GM23338 (cell line): ENCODE measurements around the gene PPP6R3. TPM values are rescaled to one million over a fixed set of nuclear protein-coding genes. Genes with fewer than 3 reads are reported as not detected.

ENCODE experiments used
- ATAC-seq: fragments of 200-7000 bp; cut with Tn5 transposase; 3 replicates; pipeline ENCODE4 v1.9.1; 2020
- DNase-seq: peaks from one replicate; pipeline ENCODE4 v3.0.0-alpha.2; 2015; ENCODE audit warnings: low spot score
- H2AFZ ChIP-seq: fragments of 200-600 bp; sonication (generic); 2 replicates; pipeline ENCODE4 v1.8.0; 2016; ENCODE audit warnings: antibody characterized with exemption, mild to moderate bottlenecking, moderate library complexity
- H3F3A ChIP-seq: fragments of 200-600 bp; sonication (generic); replicated peaks from 2 replicates; pipeline ENCODE4 v1.8.0; 2017; ENCODE audit warnings: antibody characterized with exemption, mixed run types, low read depth
- H3K27ac ChIP-seq: fragments of 200-600 bp; sonication (generic); 2 replicates; pipeline ENCODE4 v1.6.1; 2016; ENCODE audit warnings: low read depth
- H3K27me3 ChIP-seq: fragments of 200-600 bp; sonication (generic); 2 replicates; pipeline ENCODE4 v1.8.0; 2016; ENCODE audit warnings: mild to moderate bottlenecking, mixed run types, moderate library complexity; ENCODE audit not compliant: insufficient read depth
- H3K36me3 ChIP-seq: fragments of 200-600 bp; sonication (generic); 2 replicates; pipeline ENCODE4 v1.8.0; 2016; ENCODE audit warnings: mild to moderate bottlenecking; ENCODE audit not compliant: insufficient read depth
- H3K4me1 ChIP-seq: fragments of 200-600 bp; sonication (generic); 2 replicates; pipeline ENCODE4 v1.8.0; 2016; ENCODE audit warnings: mild to moderate bottlenecking, moderate library complexity; ENCODE audit not compliant: insufficient read depth
- H3K4me2 ChIP-seq: fragments of 200-600 bp; sonication (generic); 2 replicates; pipeline ENCODE4 v1.7.1; 2017; ENCODE audit warnings: mixed run types
- H3K4me3 ChIP-seq: fragments of 200-600 bp; sonication (generic); 2 replicates; pipeline ENCODE4 v1.6.1; 2016; ENCODE audit warnings: mixed run types
- H3K79me2 ChIP-seq: fragments of 200-600 bp; sonication (generic); replicated peaks from 2 replicates; pipeline ENCODE4 v1.8.0; 2017; ENCODE audit warnings: mild to moderate bottlenecking; ENCODE audit not compliant: insufficient read depth
- H3K9me2 ChIP-seq: fragments of 200-600 bp; sonication (generic); 2 replicates; pipeline ENCODE4 v1.8.0; 2017; ENCODE audit not compliant: insufficient read depth
- H4K20me1 ChIP-seq: fragments of 200-600 bp; sonication (generic); replicated peaks from 2 replicates; pipeline ENCODE4 v1.8.0; 2017; ENCODE audit warnings: mild to moderate bottlenecking; ENCODE audit not compliant: insufficient read depth
- H3K27ac Mint-ChIP-seq: 2 replicates; pipeline ENCODE4 v1.8.0; 2020; ENCODE audit warnings: inconsistent platforms, mild to moderate bottlenecking, moderate library complexity, mixed read lengths
- H3K27me3 Mint-ChIP-seq: 3 replicates; pipeline ENCODE4 v1.8.0; 2022; ENCODE audit warnings: low read depth, mild to moderate bottlenecking, moderate library complexity, mixed read lengths, inconsistent platforms; ENCODE audit not compliant: insufficient read depth, poor library complexity
- H3K36me3 Mint-ChIP-seq: 3 replicates; pipeline ENCODE4 v1.8.0; 2021; ENCODE audit warnings: low read depth, mild to moderate bottlenecking, inconsistent platforms, moderate library complexity, mixed read lengths
- H3K4me1 Mint-ChIP-seq: 3 replicates; pipeline ENCODE4 v1.8.0; 2020; ENCODE audit warnings: mild to moderate bottlenecking, inconsistent platforms, mixed read lengths
- H3K4me3 Mint-ChIP-seq: 3 replicates; pipeline ENCODE4 v1.8.0; 2021; ENCODE audit warnings: moderate library complexity, mild to moderate bottlenecking, inconsistent platforms, mixed read lengths
- H3K9me3 Mint-ChIP-seq: 3 replicates; pipeline ENCODE4 v1.8.0; 2020; ENCODE audit warnings: moderate library complexity, mild to moderate bottlenecking, inconsistent platforms, mixed read lengths
- CREB1 ChIP-seq: fragments of 250-450 bp; sonication (Bioruptor Pico); IDR thresholded peaks from 2 replicates; pipeline ENCODE4 v1.5.0; 2020; ENCODE audit warnings: low read depth, mild to moderate bottlenecking, moderate library complexity
- EZH2 ChIP-seq: fragments of 200-600 bp; sonication (generic); IDR thresholded peaks from one replicate; pipeline ENCODE4 v1.8.0; 2017; ENCODE audit warnings: antibody characterized with exemption, mild to moderate bottlenecking, low read depth; ENCODE audit not compliant: unreplicated experiment
- EZH2phosphoT487 ChIP-seq: fragments of 200-600 bp; sonication (generic); IDR thresholded peaks from one replicate; pipeline ENCODE4 v1.8.1; 2018; ENCODE audit warnings: antibody characterized with exemption; ENCODE audit not compliant: unreplicated experiment
- JUNB ChIP-seq: IDR thresholded peaks from one replicate; pipeline ENCODE4 v1.6.1; 2016; ENCODE audit warnings: antibody characterized with exemption; ENCODE audit not compliant: unreplicated experiment
- NANOG ChIP-seq: IDR thresholded peaks from 2 replicates; pipeline ENCODE4 v1.6.1; 2016; ENCODE audit warnings: antibody characterized with exemption, borderline replicate concordance
- POLR2AphosphoS5 ChIP-seq: IDR thresholded peaks from 2 replicates; pipeline ENCODE4 v1.6.1; 2016; ENCODE audit warnings: antibody characterized with exemption, low read depth
- STAT1 ChIP-seq: IDR thresholded peaks from one replicate; pipeline ENCODE4 v1.6.1; 2016; ENCODE audit warnings: antibody characterized with exemption; ENCODE audit not compliant: unreplicated experiment
- ZNF114 ChIP-seq: fragments of 250-450 bp; sonication (Bioruptor Pico); IDR thresholded peaks from 2 replicates; pipeline ENCODE4 v1.5.0; 2020; ENCODE audit warnings: mild to moderate bottlenecking, moderate library complexity
- ZNF331 ChIP-seq: fragments of 250-450 bp; sonication (Bioruptor Pico); IDR thresholded peaks from 2 replicates; pipeline ENCODE4 v1.5.0; 2020; ENCODE audit warnings: low read depth, mild to moderate bottlenecking, moderate library complexity
- polyA plus RNA-seq: library from polyadenylated mRNA; unstranded; fragments of >200 nt; fragmentation: Nextera tagmentation; extraction: Ambion mirVana; gene quantifications from 2 replicates; pipeline ENCODE4 v1.2.1, GENCODE V29; 2016
- total RNA-seq: library from RNA; depleted of rRNA; stranded (reverse); fragments of >200 nt; shearing (Covaris generic); gene quantifications from 2 replicates; pipeline ENCODE4 v1.2.3, GENCODE V29; 2014
- TF ChIP-seq, protein P1 (sequence below), 2 experiments: fragments of 200-600 bp in 1 of 2; sonication (generic) in 1 of 2; conservative IDR thresholded peaks; 2 replicates each; pipeline versions ENCODE4 v1.5.1 to v1.6.1; 2016 to 2017; ENCODE audit warnings: antibody characterized with exemption in 2 of 2, low read depth in 2 of 2, mild to moderate bottlenecking in 2 of 2, moderate library complexity in 1 of 2
- TF ChIP-seq, protein P2 (sequence below): IDR thresholded peaks from one replicate; pipeline ENCODE4 v1.6.1; 2018; ENCODE audit warnings: antibody characterized with exemption; ENCODE audit not compliant: unreplicated experiment
- TF ChIP-seq, protein P3 (sequence below): fragments of 250-450 bp; sonication (Bioruptor Pico); IDR thresholded peaks from 2 replicates; pipeline ENCODE4 v1.5.0; 2020; ENCODE audit warnings: mild to moderate bottlenecking, moderate library complexity
- TF ChIP-seq, protein P4 (sequence below): IDR thresholded peaks from 2 replicates; pipeline ENCODE4 v1.6.1; 2016; ENCODE audit warnings: antibody characterized with exemption

Gene PPP6R3
- total and polyA plus RNA-seq, 2 experiments from 2014 or later, result 170 to 268 TPM

DNA sequence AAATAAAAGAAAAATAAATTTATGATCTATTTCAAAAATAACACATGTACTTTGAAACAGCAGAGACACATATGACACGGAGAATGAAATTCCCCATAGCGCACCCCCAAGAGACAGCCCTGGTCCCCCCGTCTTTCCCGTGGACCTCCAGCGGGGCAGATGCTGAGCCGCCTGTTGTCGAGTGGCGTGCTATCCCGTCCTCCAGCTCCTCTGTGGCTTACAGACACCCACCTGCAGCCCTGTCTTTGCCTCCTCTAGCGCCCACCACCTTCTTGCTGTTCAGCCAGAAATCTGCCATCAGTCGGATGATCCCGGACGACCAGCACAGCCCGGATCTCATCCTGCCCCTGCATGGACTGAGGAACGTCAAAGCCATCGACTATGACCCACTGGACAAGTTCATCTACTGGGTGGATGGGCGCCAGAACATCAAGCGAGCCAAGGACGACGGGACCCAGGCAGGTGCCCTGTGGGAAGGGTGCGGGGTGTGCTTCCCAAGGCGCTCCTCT, 44.4 kb upstream of the PPP6R3 start:
- no peak overlapping the region for H3K4me3 ChIP-seq
- H3K79me2 ChIP-seq, result no peaks in the 10 kb centered on the region
- no peak overlapping the region for H3K27ac ChIP-seq
- H3K36me3 ChIP-seq, result no peaks in the 10 kb centered on the region
- H3K27me3 ChIP-seq, result no peaks in the 10 kb centered on the region
- no peaks in the 10 kb centered on the region for H3K9me2 ChIP-seq
- no peak overlapping the region for H3K4me2 ChIP-seq
- Mint-ChIP-seq H3K4me3 (no peak overlapping the region), H3K36me3 (peaks cover 52% of the 10 kb centered on the region), H3K27me3 (peaks cover 2% of the 10 kb centered on the region), H3K4me1 (no peaks in the 10 kb centered on the region), H3K27ac (no peak overlapping the region), H3K9me3 (no peaks in the 10 kb centered on the region)
- no peak for TF ChIP-seq ZNF114 (CRISPR knock-in tag)
- TF ChIP-seq ZNF331 (CRISPR knock-in tag), result no peak
- no peak for TF ChIP-seq NANOG
- TF ChIP-seq, protein P1, sequence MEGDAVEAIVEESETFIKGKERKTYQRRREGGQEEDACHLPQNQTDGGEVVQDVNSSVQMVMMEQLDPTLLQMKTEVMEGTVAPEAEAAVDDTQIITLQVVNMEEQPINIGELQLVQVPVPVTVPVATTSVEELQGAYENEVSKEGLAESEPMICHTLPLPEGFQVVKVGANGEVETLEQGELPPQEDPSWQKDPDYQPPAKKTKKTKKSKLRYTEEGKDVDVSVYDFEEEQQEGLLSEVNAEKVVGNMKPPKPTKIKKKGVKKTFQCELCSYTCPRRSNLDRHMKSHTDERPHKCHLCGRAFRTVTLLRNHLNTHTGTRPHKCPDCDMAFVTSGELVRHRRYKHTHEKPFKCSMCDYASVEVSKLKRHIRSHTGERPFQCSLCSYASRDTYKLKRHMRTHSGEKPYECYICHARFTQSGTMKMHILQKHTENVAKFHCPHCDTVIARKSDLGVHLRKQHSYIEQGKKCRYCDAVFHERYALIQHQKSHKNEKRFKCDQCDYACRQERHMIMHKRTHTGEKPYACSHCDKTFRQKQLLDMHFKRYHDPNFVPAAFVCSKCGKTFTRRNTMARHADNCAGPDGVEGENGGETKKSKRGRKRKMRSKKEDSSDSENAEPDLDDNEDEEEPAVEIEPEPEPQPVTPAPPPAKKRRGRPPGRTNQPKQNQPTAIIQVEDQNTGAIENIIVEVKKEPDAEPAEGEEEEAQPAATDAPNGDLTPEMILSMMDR (conservative IDR thresholded peaks at IDR 0.05; ENCODE audit: low read depth in 2 of 2), result no peak
- TF ChIP-seq, protein P2, sequence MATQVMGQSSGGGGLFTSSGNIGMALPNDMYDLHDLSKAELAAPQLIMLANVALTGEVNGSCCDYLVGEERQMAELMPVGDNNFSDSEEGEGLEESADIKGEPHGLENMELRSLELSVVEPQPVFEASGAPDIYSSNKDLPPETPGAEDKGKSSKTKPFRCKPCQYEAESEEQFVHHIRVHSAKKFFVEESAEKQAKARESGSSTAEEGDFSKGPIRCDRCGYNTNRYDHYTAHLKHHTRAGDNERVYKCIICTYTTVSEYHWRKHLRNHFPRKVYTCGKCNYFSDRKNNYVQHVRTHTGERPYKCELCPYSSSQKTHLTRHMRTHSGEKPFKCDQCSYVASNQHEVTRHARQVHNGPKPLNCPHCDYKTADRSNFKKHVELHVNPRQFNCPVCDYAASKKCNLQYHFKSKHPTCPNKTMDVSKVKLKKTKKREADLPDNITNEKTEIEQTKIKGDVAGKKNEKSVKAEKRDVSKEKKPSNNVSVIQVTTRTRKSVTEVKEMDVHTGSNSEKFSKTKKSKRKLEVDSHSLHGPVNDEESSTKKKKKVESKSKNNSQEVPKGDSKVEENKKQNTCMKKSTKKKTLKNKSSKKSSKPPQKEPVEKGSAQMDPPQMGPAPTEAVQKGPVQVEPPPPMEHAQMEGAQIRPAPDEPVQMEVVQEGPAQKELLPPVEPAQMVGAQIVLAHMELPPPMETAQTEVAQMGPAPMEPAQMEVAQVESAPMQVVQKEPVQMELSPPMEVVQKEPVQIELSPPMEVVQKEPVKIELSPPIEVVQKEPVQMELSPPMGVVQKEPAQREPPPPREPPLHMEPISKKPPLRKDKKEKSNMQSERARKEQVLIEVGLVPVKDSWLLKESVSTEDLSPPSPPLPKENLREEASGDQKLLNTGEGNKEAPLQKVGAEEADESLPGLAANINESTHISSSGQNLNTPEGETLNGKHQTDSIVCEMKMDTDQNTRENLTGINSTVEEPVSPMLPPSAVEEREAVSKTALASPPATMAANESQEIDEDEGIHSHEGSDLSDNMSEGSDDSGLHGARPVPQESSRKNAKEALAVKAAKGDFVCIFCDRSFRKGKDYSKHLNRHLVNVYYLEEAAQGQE, result no peak
- no peak for TF ChIP-seq CREB1 (CRISPR knock-in tag)
- no peak for TF ChIP-seq EZH2
- TF ChIP-seq POLR2AphosphoS5, result no peak
- no peak for TF ChIP-seq EZH2phosphoT487
- TF ChIP-seq, protein P3, sequence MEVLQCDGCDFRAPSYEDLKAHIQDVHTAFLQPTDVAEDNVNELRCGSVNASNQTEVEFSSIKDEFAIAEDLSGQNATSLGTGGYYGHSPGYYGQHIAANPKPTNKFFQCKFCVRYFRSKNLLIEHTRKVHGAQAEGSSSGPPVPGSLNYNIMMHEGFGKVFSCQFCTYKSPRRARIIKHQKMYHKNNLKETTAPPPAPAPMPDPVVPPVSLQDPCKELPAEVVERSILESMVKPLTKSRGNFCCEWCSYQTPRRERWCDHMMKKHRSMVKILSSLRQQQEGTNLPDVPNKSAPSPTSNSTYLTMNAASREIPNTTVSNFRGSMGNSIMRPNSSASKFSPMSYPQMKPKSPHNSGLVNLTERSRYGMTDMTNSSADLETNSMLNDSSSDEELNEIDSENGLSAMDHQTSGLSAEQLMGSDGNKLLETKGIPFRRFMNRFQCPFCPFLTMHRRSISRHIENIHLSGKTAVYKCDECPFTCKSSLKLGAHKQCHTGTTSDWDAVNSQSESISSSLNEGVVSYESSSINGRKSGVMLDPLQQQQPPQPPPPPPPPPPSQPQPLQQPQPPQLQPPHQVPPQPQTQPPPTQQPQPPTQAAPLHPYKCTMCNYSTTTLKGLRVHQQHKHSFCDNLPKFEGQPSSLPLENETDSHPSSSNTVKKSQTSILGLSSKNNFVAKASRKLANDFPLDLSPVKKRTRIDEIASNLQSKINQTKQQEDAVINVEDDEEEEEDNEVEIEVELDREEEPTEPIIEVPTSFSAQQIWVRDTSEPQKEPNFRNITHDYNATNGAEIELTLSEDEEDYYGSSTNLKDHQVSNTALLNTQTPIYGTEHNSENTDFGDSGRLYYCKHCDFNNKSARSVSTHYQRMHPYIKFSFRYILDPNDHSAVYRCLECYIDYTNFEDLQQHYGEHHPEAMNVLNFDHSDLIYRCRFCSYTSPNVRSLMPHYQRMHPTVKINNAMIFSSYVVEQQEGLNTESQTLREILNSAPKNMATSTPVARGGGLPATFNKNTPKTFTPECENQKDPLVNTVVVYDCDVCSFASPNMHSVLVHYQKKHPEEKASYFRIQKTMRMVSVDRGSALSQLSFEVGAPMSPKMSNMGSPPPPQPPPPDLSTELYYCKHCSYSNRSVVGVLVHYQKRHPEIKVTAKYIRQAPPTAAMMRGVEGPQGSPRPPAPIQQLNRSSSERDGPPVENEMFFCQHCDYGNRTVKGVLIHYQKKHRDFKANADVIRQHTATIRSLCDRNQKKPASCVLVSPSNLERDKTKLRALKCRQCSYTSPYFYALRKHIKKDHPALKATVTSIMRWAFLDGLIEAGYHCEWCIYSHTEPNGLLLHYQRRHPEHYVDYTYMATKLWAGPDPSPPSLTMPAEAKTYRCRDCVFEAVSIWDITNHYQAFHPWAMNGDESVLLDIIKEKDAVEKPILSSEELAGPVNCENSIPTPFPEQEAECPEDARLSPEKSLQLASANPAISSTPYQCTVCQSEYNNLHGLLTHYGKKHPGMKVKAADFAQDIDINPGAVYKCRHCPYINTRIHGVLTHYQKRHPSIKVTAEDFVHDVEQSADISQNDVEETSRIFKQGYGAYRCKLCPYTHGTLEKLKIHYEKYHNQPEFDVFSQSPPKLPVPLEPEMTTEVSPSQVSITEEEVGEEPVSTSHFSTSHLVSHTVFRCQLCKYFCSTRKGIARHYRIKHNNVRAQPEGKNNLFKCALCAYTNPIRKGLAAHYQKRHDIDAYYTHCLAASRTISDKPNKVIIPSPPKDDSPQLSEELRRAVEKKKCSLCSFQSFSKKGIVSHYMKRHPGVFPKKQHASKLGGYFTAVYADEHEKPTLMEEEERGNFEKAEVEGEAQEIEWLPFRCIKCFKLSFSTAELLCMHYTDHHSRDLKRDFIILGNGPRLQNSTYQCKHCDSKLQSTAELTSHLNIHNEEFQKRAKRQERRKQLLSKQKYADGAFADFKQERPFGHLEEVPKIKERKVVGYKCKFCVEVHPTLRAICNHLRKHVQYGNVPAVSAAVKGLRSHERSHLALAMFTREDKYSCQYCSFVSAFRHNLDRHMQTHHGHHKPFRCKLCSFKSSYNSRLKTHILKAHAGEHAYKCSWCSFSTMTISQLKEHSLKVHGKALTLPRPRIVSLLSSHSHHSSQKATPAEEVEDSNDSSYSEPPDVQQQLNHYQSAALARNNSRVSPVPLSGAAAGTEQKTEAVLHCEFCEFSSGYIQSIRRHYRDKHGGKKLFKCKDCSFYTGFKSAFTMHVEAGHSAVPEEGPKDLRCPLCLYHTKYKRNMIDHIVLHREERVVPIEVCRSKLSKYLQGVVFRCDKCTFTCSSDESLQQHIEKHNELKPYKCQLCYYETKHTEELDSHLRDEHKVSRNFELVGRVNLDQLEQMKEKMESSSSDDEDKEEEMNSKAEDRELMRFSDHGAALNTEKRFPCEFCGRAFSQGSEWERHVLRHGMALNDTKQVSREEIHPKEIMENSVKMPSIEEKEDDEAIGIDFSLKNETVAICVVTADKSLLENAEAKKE (CRISPR knock-in tag), result no peak
- TF ChIP-seq JUNB, result no peak
- TF ChIP-seq, protein P4, sequence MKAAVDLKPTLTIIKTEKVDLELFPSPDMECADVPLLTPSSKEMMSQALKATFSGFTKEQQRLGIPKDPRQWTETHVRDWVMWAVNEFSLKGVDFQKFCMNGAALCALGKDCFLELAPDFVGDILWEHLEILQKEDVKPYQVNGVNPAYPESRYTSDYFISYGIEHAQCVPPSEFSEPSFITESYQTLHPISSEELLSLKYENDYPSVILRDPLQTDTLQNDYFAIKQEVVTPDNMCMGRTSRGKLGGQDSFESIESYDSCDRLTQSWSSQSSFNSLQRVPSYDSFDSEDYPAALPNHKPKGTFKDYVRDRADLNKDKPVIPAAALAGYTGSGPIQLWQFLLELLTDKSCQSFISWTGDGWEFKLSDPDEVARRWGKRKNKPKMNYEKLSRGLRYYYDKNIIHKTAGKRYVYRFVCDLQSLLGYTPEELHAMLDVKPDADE, result no peak
- no peak for TF ChIP-seq STAT1
- H2AFZ ChIP-seq, result no peak overlapping the region
- ATAC-seq, result no peak
- no peaks in the 10 kb centered on the region; the same call in 1 of the 2 replicates for H4K20me1 ChIP-seq
- no peak for DNase-seq
- no peaks in the 10 kb centered on the region for H3K4me1 ChIP-seq
- 0 out of 2 replicates have a peak, but pooled peaks cover 3% of the 10 kb centered on the region for H3F3A ChIP-seq
